ENCODE data around the gene TNRC6C. TPM values are rescaled to one million over a fixed set of nuclear protein-coding genes. Genes with fewer than 3 reads are reported as not detected.

TNRC6C gene
- total and polyA plus RNA-seq, 9 of the 15 experiments (the other 6 are each of a cell fraction or from before 2014, with no cell fraction given) = 0.20 to 4.9 (median 2.3) TPM

DNA sequence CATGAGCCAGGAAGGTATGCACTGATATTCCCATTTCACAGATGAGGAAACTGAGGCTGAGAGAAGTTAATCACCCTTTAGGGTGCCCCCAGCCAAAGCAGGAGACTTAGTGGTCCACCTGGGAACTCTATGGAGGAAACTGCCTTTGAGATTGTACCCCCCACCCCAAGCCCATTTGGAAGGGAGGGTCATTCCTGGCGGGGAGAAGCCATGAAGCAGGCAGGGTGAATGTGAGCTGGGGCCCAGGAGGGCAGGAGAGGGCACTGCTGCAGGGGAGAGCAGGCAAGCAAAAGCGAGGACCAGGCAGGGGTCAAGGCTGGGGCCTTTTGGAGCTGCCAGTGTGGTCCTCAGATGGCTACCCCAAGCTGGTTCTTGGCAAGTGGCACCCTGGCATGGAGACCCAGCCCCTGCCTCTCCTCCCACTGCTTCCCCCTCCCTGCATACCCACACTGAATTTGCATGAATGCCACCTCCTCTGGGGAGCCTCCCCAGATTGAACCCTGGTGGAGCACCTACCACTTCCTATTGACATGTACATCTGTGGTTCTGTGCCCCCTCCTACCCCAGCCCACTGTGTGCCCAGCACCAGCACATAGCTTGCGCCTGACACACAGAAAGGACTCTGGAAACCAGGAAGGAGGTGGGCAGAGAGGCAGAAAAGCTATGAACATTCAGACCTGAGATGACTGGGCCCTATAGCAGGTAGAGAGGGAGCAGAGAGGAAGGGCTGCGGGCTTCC lies 171.0 kb downstream of the TNRC6C start (continued):
- TF ChIP-seq VEZF1 (CRISPR knock-in tag; IDR thresholded peaks at IDR 0.05) (no peak), GABPB2 (CRISPR knock-in tag; conservative IDR thresholded peaks at IDR 0.05) (no peak), BRF1 (IDR thresholded peaks at IDR 0.05; ENCODE audit: borderline replicate concordance, extremely low read depth, insufficient read length) (no peak), E2F8 (IDR thresholded peaks at IDR 0.05; ENCODE audit: low read depth, partially characterized antibody) (no peak), DDX20 (tag; IDR thresholded peaks at IDR 0.05; ENCODE audit: low read depth) (no peak), RCOR1 (IDR thresholded peaks at IDR 0.05; ENCODE audit: borderline replicate concordance in 1 of 2, low read depth in 2 of 2, low read length in 2 of 2) (peak in 1 of 2 experiments; percentile 1; a peak in 2 of 4 replicates), ZBTB33 (CRISPR knock-in tag; IDR thresholded peaks at IDR 0.05) (no peak), AFF4 (CRISPR knock-in tag; IDR thresholded peaks at IDR 0.05) (no peak), LCOR (CRISPR knock-in tag; IDR thresholded peaks at IDR 0.05) (no peak), STAG1 (CRISPR knock-in tag; IDR thresholded peaks at IDR 0.05; ENCODE audit: borderline replicate concordance) (no peak)
- TF ChIP-seq, protein P1, sequence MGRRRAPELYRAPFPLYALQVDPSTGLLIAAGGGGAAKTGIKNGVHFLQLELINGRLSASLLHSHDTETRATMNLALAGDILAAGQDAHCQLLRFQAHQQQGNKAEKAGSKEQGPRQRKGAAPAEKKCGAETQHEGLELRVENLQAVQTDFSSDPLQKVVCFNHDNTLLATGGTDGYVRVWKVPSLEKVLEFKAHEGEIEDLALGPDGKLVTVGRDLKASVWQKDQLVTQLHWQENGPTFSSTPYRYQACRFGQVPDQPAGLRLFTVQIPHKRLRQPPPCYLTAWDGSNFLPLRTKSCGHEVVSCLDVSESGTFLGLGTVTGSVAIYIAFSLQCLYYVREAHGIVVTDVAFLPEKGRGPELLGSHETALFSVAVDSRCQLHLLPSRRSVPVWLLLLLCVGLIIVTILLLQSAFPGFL (CRISPR knock-in tag; IDR thresholded peaks at IDR 0.05) = no peak
- TF ChIP-seq, protein P2, sequence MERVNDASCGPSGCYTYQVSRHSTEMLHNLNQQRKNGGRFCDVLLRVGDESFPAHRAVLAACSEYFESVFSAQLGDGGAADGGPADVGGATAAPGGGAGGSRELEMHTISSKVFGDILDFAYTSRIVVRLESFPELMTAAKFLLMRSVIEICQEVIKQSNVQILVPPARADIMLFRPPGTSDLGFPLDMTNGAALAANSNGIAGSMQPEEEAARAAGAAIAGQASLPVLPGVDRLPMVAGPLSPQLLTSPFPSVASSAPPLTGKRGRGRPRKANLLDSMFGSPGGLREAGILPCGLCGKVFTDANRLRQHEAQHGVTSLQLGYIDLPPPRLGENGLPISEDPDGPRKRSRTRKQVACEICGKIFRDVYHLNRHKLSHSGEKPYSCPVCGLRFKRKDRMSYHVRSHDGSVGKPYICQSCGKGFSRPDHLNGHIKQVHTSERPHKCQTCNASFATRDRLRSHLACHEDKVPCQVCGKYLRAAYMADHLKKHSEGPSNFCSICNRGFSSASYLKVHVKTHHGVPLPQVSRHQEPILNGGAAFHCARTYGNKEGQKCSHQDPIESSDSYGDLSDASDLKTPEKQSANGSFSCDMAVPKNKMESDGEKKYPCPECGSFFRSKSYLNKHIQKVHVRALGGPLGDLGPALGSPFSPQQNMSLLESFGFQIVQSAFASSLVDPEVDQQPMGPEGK (CRISPR knock-in tag; IDR thresholded peaks at IDR 0.05; ENCODE audit: borderline replicate concordance) = no peak
